ENCODE results near the gene P2RY1. TPM values are rescaled to one million over a fixed set of nuclear protein-coding genes. Genes with fewer than 3 reads are reported as not detected.

Gene P2RY1, protein sequence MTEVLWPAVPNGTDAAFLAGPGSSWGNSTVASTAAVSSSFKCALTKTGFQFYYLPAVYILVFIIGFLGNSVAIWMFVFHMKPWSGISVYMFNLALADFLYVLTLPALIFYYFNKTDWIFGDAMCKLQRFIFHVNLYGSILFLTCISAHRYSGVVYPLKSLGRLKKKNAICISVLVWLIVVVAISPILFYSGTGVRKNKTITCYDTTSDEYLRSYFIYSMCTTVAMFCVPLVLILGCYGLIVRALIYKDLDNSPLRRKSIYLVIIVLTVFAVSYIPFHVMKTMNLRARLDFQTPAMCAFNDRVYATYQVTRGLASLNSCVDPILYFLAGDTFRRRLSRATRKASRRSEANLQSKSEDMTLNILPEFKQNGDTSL
- under 0.01 and 0.44 TPM in 2 replicates for total RNA-seq

DNA sequence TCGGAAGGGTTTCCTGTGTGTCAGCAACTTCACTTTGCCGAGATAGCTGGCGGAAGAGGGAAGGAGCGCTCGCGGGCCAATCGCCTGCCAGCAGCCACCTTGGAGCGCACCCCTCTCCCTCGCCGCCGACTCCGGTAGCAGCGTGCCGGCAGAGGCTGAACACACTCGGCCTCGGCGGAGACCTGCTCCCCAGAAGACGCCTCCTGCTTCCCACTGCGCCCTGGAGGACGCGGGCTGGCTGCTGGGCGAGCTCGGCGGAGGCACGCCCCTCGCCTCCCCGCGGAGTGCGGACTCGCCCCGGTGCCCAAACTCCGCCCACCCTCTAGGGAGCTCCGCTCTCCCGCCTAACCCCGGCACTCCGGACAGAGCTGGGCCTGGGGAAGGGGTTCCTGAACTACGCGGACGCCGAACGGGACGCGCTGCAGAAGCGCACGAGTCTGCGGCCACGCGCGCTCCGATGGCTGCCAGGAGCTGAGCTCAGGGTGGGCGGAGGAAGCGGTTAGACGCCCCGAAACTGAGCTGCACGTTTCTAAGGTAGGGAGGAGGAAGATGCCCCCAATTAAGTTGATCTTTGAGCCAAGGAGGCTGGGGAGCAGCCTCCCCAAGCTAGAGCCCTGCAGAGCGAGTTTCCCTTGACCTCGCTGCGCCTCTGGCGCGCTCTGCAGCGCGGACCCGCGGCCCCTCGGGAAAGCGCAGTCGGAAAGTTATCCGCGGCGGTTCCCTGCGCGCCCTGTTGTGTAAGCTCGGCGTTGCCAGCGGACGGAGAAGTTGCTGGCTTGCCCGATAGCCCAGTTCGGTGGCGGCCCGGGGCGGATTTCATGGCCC is at the start of gene P2RY1:
TSS of gene P2RY1 (plus strand) at position 356 of the 825 bp plus-strand sequence. CDS start 652 bp downstream, outside the sequence.
- peak; percentile 54 to 69 for DNase-seq (ENCODE audit: low read depth in 2 of 2)

DNA sequence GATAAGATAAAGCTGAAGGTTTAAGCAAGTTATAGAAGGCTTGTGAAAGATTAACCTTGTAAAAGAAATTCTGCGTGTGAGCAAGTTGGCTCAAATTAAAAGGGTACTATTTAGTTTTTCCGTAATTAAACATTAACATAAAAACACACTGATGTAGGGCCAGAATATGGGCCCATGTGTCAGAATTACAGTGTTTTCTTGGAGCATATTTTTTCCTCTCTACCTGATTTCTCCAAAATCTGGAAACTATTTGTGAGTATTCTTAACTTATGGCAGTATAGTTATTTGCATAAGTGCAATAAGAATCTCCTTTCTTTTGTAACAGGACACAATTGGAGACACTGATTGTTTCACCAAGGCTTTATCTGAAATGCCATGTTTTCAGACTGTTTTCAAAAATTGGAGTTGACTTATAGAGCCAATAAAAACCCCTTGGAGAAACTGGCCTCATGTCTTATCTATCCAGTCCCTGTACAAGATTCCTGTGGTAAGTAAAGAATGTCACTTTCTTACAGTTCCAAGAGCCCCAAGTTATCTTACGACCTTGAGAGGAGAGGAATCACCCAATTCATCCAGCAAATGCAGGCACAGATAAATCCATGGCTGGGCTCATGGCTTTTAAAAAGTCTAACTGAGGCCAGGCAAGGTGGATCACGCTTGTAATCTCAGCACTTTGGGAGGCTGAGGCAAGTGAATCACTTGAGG is 47.8 kb upstream of the P2RY1 start:
- no peak for DNase-seq (ENCODE audit: low read depth in 2 of 2)

DNA sequence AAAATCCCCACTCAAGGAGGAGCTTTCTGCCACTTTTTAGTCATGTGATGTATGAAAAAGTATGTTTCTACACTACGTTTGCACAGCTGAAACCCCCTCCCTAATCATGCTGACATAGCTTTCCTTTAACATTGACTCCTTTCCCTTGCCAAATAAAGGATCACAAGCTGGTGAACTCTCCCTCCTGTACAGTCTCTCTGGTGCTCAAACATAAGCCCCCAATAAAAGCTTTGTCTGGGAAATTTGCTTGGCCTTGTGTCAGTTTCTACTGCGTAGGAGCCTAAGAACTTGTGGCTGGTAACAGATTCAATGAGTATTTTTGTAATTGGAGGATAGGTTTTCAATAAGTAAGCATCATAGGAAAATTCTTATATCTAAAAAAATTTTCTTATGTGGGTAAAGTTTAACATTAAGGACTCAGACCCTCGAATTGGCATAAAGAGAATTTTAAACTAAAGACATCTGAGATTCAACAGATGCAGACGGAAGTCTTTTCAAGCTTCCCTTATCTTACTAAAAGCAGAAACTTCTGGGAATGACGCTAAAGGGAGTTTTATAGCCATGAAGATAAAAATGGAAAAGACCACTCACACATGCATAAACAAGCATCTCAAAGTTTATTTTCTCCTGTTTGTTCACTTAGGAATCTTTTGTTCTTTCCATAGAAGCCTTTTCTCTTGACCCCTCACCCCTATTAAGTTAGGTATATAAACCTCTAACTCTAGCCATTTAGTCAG is 44.1 kb upstream of the P2RY1 start:
- no peak for DNase-seq (ENCODE audit: low read depth in 2 of 2)

DNA sequence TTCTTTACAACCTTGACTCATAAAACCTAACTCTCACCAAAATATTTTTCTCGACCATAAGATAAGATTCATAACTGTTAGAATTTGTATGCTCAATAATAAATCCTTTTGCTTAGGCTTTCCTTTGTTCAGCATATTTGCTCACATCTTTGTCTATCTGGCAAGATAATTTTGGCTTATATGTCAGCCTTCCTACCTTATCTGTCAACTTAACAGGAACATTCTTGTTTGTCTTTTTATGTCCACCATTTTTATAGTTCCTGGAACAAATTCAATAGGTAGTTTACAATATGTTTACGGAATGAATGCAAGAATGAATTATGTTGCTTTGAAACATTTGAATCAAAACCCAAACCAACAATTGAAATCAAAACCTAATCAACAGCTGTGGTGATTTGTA is 41.0 kb upstream of the P2RY1 start:
- DNase-seq (ENCODE audit: low read depth in 2 of 2) = no peak

DNA sequence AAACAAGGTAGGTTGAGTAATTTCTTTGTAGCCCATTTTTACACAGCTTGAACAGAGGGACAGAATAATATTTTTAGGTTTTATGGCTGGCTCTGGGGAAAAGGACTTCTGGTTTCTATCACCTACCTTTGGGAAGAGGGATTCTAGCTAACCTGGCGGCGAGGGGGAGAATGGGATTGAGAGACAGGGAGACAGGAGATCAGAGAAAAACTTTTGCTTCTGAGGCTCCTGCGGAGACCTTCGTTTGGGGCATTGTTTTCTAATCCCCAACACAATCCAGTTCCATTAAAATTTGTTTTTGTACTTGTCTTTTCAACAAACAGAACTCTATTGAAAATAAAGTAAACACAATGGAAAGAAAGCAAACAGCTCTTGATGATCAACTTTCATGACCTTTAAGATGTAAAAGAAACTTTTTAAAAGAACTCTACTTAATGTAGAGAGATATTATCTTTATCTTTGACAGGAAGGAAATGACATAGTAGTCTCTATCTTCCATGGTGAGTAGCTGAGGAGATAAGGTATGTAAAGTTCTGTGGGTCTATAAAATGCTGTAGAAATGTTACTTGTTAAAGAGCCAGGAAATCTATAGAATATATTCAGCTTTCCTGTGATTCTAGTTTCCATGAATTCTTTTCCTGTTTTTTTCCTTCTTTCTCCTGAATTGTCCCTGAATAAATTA is 37.0 kb upstream of the P2RY1 start:
- DNase-seq (ENCODE audit: low read depth in 2 of 2) = no peak

DNA sequence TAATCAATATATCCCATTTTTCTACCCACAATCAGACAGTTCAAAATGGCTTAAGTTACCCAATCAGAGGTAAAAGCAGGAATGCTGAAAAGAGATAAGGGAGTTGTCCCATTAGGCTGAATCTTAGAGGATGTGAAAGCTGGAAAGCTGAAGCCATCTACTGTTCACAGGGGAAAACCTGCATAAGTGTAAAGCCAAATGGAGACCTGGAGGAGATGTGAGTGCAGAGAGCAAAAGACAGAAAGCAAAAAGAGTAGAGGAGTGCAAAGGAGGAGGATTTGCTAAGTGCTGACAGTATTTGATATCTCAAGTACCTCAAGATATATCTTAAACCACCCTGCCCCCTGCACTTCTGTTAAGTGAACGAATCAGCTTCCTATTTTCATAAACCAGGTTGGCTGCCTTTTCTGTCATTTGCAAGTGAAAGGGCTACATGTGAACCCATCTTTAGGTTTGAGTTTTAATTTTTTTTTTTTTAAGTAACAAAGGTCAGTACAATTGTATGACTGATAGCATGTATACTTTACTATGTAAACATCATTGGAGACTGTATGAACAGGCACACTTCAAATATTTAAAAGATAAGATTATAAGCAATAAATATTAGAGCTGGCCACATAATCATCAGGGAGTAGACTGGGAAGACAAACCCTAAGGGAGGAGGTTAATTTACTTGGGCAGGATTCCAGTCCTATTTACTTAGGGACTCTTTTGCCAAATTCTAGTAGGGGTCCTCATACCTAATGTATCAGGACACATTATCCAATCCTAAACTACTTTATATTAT is 22.8 kb upstream of the P2RY1 start:
- DNase-seq (ENCODE audit: low read depth in 2 of 2) = no peak

DNA sequence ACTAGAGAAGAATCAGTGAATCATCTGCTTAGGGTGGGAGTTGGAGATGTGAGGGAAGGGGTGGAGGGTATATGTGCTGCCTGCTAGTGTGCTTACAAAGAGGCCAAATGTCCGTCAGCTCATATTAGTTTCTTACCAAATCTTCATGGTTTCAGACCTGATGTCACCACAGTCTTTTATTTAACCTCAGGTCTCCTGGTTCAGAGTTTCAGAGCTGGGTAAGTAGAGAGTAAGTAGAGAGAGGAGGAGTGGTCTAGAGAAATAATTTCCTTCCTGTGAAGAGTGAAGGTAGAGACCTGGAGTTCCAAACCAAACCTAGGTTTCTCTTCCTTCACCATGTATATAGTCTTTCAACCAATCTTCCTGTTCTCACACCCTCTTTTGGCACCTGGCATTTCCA is 17.5 kb upstream of the P2RY1 start:
- no peak for DNase-seq (ENCODE audit: low read depth in 2 of 2)

DNA sequence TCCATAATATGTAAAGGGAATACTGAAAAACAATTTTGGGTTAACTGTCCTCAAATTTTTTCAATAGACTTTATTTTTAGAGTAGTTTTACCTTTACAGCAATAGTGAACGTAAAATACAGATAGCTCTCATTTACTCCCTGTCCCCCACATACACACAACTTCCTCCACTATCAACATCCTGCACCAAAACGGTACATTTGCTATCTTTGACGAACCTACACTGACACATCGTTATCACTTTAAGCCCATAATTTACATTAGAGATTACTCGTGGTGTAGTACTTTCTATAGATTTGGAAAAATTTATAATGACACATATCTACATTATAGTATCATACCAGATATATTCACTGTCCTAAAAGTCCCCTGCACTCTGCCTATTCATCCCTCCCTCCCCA is 16.9 kb upstream of the P2RY1 start:
- no peak for DNase-seq (ENCODE audit: low read depth in 2 of 2)

DNA sequence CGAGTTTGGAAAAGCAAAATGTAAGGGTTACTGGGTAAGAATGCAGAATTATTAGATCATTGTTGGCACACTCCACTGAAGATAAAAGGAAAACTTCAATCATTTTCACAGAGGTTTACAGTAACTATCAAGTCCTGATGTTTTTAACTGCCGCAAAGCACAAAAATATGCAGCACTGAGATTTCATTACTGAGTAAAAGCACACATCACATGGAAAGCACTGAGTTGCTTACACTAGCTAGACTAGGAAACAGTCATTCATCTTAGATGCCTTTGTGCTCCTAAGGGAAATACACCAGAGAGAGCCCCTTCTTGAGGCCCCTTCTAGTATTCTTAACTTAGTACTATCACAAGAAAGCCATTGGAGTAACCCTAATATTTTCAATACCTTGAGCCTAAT is 11.8 kb upstream of the P2RY1 start:
- no peak for DNase-seq (ENCODE audit: low read depth in 2 of 2)

DNA sequence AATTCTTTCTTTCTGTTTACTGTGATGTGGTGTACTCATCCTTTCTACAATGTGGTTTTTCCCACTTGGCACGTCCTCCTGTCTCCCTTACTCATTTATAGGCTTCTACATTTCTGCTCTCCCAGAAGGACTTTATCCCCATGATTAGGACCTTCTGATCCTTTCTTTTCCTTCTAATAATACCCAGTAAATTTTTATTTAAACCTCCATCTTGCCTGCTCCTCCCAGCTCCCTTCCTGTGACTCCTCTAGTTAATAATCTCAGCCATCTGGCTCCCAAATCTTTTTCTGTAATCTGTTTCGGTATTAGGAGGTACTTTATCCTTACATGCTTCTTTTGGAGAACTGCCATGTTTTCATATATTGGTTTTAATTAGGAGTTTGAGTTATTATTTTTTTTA is 11.2 kb upstream of the P2RY1 start:
- no peak for DNase-seq (ENCODE audit: low read depth in 2 of 2)

DNA sequence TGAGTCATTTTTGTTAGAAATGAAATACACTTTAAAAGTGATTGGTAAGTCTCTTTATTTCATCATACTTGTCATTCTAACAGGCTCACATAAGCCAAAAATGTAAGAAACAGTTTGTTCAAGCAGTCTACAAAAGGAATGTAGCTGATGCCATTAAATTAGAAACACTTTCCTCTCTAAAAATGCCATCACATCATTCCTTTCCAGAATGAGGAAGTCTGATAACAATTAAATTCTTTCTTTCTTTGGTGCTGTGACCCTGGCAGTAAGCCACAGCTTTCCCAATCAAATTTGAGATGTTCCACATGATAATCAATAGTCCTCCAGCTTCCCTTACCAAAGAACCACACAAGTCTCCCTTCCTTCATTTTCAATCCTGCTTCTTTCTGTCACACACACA is 9.4 kb upstream of the P2RY1 start:
- no peak for DNase-seq (ENCODE audit: low read depth in 2 of 2)

DNA sequence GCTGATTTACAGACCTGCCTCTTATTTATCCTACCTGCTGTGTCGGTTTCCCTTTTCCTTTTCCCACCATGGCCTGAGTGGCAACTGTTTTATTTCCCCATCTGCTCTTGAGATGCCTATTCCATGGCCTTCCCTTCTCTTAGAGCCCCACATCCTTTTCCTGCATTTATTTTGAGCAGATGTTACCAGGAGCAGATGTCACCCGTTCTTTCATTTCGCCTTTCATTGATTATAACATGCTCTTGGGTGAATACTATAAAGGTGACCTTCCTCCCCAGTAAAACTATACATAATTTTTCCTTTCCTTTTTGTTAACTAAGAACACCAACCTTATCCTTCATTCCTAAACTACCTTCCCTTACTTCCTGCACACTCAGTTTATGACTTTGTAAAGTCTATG is 8.5 kb upstream of the P2RY1 start:
- DNase-seq (ENCODE audit: low read depth in 2 of 2) = no peak

DNA sequence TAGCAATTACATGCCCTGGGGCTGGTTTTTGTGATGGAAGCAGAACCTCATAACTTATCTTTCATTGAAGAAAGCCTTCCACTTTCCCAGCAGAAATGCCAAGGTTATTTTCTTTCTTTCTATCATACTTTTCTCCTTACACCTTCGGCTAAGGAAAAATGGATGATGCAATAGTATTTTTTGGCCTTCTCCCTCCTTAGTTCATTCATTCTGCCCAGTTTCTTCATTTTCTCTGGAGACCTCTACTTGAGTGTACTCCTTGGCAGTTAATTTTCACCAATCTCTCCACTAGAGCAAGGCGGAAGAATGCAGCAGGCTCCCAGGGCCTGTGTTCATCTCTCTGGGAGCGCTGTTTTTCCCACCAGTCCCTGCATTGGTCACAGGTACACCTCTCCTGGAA is 7.6 kb upstream of the P2RY1 start:
- no peak for DNase-seq (ENCODE audit: low read depth in 2 of 2)

DNA sequence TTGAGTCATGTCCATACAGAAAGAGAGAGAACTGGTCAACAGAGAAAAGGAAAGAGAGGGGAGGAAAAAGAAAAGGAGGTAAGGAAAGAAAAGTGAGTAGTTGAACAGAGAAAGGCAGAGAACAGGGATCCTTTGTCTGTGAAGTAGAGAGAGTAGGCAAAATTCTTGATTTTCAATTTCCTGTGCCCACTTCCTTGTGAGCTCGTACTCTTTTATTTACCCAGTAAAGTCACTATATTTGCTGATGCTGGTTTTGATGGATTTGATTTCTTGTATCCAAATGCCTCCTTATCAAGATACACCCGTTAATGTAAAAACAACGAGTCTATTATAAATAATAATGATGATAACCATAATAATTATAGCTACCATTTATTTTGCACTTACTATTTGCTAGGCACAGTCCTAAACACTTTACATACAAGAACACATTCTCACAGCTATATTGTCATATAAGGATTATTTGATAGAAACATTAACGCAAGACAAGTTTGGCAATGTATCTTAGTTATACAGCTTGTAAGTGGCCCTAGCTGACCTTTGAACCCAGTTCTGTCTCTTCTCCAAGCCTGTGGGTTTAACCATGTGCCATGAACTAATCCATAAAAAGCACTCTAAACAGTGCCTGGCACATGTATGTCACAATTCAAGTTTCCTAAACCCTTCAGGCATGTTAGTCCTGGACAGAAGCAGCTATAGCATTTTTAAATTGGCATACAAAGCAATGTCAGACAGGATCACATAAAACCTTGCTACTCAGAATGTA is 6.7 kb upstream of the P2RY1 start:
- DNase-seq (ENCODE audit: low read depth in 2 of 2) = no peak

DNA sequence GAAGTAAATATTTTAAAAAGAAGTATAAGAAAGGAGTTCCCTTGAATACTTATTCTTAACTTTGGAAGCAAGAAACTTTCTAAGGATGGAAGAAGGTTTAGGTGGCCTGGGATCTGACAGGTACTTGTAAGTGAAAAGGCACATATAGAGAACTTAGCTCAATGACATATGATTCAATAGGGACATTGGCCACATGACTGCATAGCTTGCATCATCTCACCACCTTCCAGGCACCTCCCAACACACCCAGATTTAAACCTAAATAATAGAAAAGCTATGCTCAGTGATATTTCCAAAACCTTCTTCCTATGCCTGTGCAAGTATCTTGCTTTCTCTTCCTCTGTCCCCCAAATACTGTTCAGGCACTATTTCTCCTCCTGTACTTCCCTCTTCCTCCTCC is 4.7 kb upstream of the P2RY1 start:
- DNase-seq (ENCODE audit: low read depth in 2 of 2) = no peak

DNA sequence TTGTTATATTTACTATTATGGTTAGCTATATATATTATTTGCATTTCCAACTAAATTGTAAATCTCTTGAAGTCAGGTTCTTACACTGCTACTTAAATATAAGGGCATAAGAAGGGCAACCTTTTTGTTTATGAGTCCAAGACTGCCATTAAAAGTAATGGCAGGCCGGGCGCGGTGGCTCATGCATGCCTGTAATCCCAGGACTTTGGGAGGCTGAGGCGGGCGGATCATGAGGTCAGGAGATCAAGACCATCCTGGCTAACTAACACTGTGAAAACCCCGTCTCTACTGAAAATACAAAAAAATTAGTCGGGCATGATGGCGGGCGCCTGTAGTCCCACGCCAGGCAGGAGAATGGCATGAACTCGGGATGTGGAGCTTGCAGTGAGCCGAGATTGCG is 2.9 kb upstream of the P2RY1 start:
- no peak for DNase-seq (ENCODE audit: low read depth in 2 of 2)

DNA sequence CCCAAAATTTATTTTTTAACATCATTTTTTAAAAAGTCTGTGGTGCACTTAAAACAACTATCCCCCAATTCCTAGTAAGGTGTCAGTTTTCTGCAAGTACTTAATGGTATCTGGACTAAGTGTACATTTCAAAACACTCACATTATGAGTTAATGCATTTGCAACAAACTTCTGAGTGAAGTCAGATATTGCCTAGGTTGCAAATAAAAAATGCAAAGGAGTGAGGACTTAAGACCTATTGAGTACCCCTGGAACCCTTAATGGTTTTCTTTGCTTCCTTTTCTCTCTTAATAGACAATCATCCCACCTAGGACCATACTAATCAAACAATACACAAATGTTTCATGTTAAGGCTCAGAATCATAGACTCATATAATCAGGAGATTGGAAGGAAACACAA is 1.8 kb upstream of the P2RY1 start:
- DNase-seq (ENCODE audit: low read depth in 2 of 2) = no peak

DNA sequence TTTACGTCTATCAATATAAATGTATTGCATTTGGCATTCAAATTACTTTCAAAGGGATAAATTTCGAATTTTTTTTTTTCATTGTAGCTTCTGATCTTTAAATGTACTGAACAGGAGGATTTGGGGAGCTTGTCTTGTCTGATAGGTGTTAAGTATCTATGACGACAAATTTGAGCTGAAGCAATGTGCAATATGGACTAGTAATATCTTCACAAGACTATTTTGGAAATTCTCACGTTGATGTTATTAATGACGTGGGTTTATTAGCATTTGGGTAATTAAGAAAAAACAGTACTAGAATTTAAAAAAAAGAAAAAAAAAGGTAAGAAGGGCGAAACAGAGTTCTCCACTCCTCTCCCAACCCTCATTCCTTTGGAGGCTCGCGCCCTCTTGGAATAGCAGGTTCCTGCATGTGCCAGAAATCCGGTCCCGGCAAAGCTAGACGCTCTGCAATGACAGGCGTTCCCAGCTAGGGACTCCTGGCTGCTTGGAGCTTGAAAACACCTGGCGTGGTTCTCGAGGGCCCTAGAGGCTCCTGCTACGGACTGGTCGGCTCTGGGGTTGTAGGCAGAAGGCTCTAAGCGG is 648 bp upstream of the P2RY1 start:
- DNase-seq (ENCODE audit: low read depth in 2 of 2) = peak in 1 of 2 donors; percentile 24

DNA sequence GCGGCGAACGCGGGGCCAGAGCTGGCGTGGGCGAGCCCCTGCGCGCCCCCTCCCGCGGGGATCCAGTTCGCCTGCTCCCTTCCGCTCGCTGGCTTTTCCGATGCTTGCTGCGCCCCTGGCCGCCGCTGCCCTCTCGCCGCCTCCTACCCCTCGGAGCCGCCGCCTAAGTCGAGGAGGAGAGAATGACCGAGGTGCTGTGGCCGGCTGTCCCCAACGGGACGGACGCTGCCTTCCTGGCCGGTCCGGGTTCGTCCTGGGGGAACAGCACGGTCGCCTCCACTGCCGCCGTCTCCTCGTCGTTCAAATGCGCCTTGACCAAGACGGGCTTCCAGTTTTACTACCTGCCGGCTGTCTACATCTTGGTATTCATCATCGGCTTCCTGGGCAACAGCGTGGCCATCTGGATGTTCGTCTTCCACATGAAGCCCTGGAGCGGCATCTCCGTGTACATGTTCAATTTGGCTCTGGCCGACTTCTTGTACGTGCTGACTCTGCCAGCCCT is 721 bp downstream of the P2RY1 start:
- DNase-seq (ENCODE audit: low read depth in 2 of 2) = peak in 1 of 2 donors; percentile 2
